ENCODE data around the gene ZNF829. TPM values are rescaled to one million over a fixed set of nuclear protein-coding genes. Genes with fewer than 3 reads are reported as not detected.
A peak's percentile ranks its signal among the peaks of the same experiment; 100 is the strongest.

Gene ZNF829
- total RNA-seq, result 3.0 and 4.0 TPM in 2 replicates

GRCh38 chr19:36915992-36916830 lies at the start of gene ZNF829, which contains the start of gene ZNF568:
ZNF829 (minus strand) TSS chr19:36916291; CDS start chr19:36915167, 1,124 bp downstream.
ZNF568 (plus strand) TSS chr19:36916332; CDS start chr19:36922771, 6,439 bp downstream.
- peak; percentile 53 for DNase-seq (ENCODE audit: low read depth)
- H3K36me3 ChIP-seq (ENCODE audit: control insufficient read depth, insufficient read depth, low read length), result no peaks in the 10 kb centered on the region
- H3K4me3 ChIP-seq (ENCODE audit: low read depth, low read length), result peak within 1 kb of the TSS; percentile 87
- H3K27me3 ChIP-seq (ENCODE audit: control insufficient read depth, insufficient read depth, low read length), result no peaks in the 10 kb centered on the region
- TF ChIP-seq CTCF (IDR thresholded peaks at IDR 0.05; ENCODE audit: insufficient read depth, low read length, poor library complexity, severe bottlenecking), result peak; percentile 77

DNA sequence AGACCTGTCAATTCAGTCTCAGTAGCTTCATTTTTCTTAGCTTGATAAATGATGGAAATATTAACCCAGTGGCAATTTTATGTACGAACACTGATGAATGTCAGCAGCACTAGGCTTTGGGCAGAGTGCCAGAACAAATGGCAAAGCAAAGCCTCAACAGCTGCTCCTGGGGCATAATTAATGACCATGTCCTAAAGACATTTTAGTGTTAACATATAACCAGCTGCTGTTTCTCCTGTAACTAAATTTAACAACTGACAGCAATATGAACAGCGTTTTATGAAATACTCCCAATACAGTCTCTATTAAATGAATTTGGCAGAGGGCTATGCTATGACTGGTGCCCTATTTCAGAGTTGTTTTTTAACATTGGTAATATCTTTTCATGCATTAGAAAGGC lies 47.2 kb upstream of the ZNF829 start:
- TF ChIP-seq CTCF (IDR thresholded peaks at IDR 0.05; ENCODE audit: insufficient read depth, low read length, poor library complexity, severe bottlenecking), result no peak
- no peak for DNase-seq (ENCODE audit: low read depth)
- no peaks in the 10 kb centered on the region for H3K27me3 ChIP-seq (ENCODE audit: control insufficient read depth, insufficient read depth, low read length)
- no peaks in the 10 kb centered on the region for H3K36me3 ChIP-seq (ENCODE audit: control insufficient read depth, insufficient read depth, low read length)
- H3K4me3 ChIP-seq (ENCODE audit: low read depth, low read length), result no peak overlapping the region

- no peaks in the 10 kb centered on the region for H3K36me3 ChIP-seq (ENCODE audit: control insufficient read depth, insufficient read depth, low read length)
- no peak for DNase-seq (ENCODE audit: low read depth)
- H3K4me3 ChIP-seq (ENCODE audit: low read depth, low read length), result no peak overlapping the region
- H3K27me3 ChIP-seq (ENCODE audit: control insufficient read depth, insufficient read depth, low read length), result no peaks in the 10 kb centered on the region
- TF ChIP-seq CTCF (IDR thresholded peaks at IDR 0.05; ENCODE audit: insufficient read depth, low read length, poor library complexity, severe bottlenecking), result no peak
Observed at GRCh38 chr19:36962346-36962745, 46.3 kb upstream of the ZNF829 start.

- H3K36me3 ChIP-seq (ENCODE audit: control insufficient read depth, insufficient read depth, low read length), result no peaks in the 10 kb centered on the region
- no peak for TF ChIP-seq CTCF (IDR thresholded peaks at IDR 0.05; ENCODE audit: insufficient read depth, low read length, poor library complexity, severe bottlenecking)
- no peaks in the 10 kb centered on the region for H3K27me3 ChIP-seq (ENCODE audit: control insufficient read depth, insufficient read depth, low read length)
- no peak overlapping the region for H3K4me3 ChIP-seq (ENCODE audit: low read depth, low read length)
- DNase-seq (ENCODE audit: low read depth), result no peak
Observed at GRCh38 chr19:36950335-36951119, 34.4 kb upstream of the ZNF829 start.

DNA sequence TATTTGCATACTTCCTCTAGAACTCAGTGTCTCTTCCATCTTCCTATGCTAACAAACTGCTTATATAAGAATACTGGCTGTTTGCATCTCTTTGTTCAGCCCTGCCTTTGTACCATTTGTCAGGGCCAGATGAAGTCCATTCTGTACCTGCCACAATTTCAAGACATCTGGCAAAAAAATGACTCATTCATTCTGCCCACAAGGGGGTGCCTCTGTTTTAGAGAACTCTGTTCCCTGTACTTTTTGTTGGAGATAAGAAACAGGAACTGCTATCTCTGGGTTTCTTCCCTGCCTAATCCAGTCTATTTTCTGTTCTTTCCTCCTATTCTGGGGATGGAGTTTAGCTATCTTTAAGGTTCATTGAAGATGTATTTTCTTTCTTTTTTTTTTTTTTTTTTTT lies 23.1 kb upstream of the ZNF829 start:
- no peak overlapping the region for H3K4me3 ChIP-seq (ENCODE audit: low read depth, low read length)
- no peak for TF ChIP-seq CTCF (IDR thresholded peaks at IDR 0.05; ENCODE audit: insufficient read depth, low read length, poor library complexity, severe bottlenecking)
- no peaks in the 10 kb centered on the region for H3K27me3 ChIP-seq (ENCODE audit: control insufficient read depth, insufficient read depth, low read length)
- no peak for DNase-seq (ENCODE audit: low read depth)
- H3K36me3 ChIP-seq (ENCODE audit: control insufficient read depth, insufficient read depth, low read length), result no peaks in the 10 kb centered on the region
